Measurements from ENCODE around the gene SFTPB.

GRCh38 chr2:85655961-85656417 lies 12.0 kb downstream of the SFTPB start:
- no peak for TF ChIP-seq CTCF (IDR thresholded peaks at IDR 0.05; ENCODE audit: poor library complexity, severe bottlenecking)
- no peak for TF ChIP-seq SMC3 (conservative IDR thresholded peaks at IDR 0.05; ENCODE audit: poor library complexity)
- TF ChIP-seq TAF1 (IDR thresholded peaks at IDR 0.05; ENCODE audit: low read depth) = no peak
- no peak for TF ChIP-seq RAD21 (conservative IDR thresholded peaks at IDR 0.05)
- no peak for TF ChIP-seq EP300 (conservative IDR thresholded peaks at IDR 0.05; ENCODE audit: poor library complexity, severe bottlenecking)
- no peak for TF ChIP-seq POLR2AphosphoS5 (IDR thresholded peaks at IDR 0.05)
